Colonic mucosa (tissue), 4 donors: ENCODE measurements around the gene FLG. TPM values are rescaled to one million over a fixed set of nuclear protein-coding genes. Genes with fewer than 3 reads are reported as not detected.

ENCODE experiments used
- DNase-seq: peaks from one replicate; pipeline ENCODE4 v3.0.0-alpha.2; 2020
- H3K27ac ChIP-seq: fragments of 200-600 bp; one replicate; pipeline ENCODE4 v1.8.0; 2021
- H3K27me3 ChIP-seq: fragments of 200-600 bp; one replicate; pipeline ENCODE4 v1.8.0; 2021
- H3K36me3 ChIP-seq: fragments of 200-600 bp; one replicate; pipeline ENCODE4 v1.8.0; 2021
- H3K4me1 ChIP-seq: fragments of 200-600 bp; one replicate; pipeline ENCODE4 v1.8.0; 2021; ENCODE audit warnings: mild to moderate bottlenecking
- H3K4me3 ChIP-seq: fragments of 200-600 bp; one replicate; pipeline ENCODE4 v1.8.0; 2021
- H3K9ac ChIP-seq, 2 donors: one replicate each; pipeline ENCODE4 v1.7.0; 2013; ENCODE audit warnings: control low read depth in 2 of 2, low read depth in 2 of 2, low read length in 2 of 2
- H3K9me3 ChIP-seq: fragments of 200-600 bp; one replicate; pipeline ENCODE4 v1.8.0; 2021
- CTCF ChIP-seq: fragments of 200-600 bp; IDR thresholded peaks from one replicate; pipeline ENCODE4 v1.8.0; 2022; ENCODE audit warnings: antibody characterized with exemption, mild to moderate bottlenecking
- intact Hi-C: fragments of 100-400 bp; cut with DNase I; formaldehyde crosslinking; loops from one replicate; pipeline ENCODE4 v1.14.1; 2022
- total RNA-seq, 2 donors: library from RNA; stranded (reverse); fragmentation: NEBNext Ultra II Directional in 1 of 2; extraction: Animal tissue kit (Norgen Biotek cat#: 25700) in 1 of 2; gene quantifications; one replicate each; pipeline ENCODE4 v1.2.1, GENCODE V29; 2021
- donor health status: healthy.
- donor health status: DM: no; HTN: no; CAD: no.
- donor health status: DM: no; HTN: no; CAD: no.

Gene FLG
- total RNA-seq, 2 donors from 2014 or later: not detected

- no peak overlapping the region for H3K4me3 ChIP-seq
- H3K9ac ChIP-seq: no peak overlapping the region
- intact Hi-C loops: loop anchor here (10.0 kb wide), 1 partner anchor 295 kb away; no protein-coding TSS in a partner anchor
- TF ChIP-seq CTCF: no peak
- H3K9me3 ChIP-seq: no peaks in the 10 kb centered on the region
- H3K27me3 ChIP-seq: no peaks in the 10 kb centered on the region
- H3K4me1 ChIP-seq: no peaks in the 10 kb centered on the region
- H3K36me3 ChIP-seq: no peaks in the 10 kb centered on the region
- DNase-seq: no peak
- H3K27ac ChIP-seq: no peak overlapping the region
Measured at GRCh38 chr1:152349611-152350010, 24.6 kb upstream of the FLG start.

- Histone ChIP-seq H3K36me3 (no peaks in the 10 kb centered on the region), H3K27me3 (no peaks in the 10 kb centered on the region), H3K9ac (no peak overlapping the region), H3K27ac (no peak overlapping the region), H3K4me3 (no peak overlapping the region), H3K4me1 (no peaks in the 10 kb centered on the region), H3K9me3 (no peaks in the 10 kb centered on the region)
- no peak for DNase-seq
- intact Hi-C loops: loop anchor here (10.0 kb wide), 1 partner anchor 294 kb away; no protein-coding TSS in a partner anchor
- TF ChIP-seq CTCF: no peak
Measured at GRCh38 chr1:152348447-152348846, 23.4 kb upstream of the FLG start.

- Histone ChIP-seq H3K4me3 (no peak overlapping the region), H3K36me3 (no peaks in the 10 kb centered on the region), H3K9ac (no peak overlapping the region), H3K9me3 (no peaks in the 10 kb centered on the region), H3K27me3 (no peaks in the 10 kb centered on the region), H3K4me1 (no peaks in the 10 kb centered on the region), H3K27ac (no peak overlapping the region)
- peak; percentile 78 for TF ChIP-seq CTCF
- intact Hi-C loops: loop anchor here (10.0 kb wide), 1 partner anchor 292 kb away; no protein-coding TSS in a partner anchor
- DNase-seq: peak; percentile 53
Measured at GRCh38 chr1:152347116-152347728, 22.2 kb upstream of the FLG start.

GRCh38 chr1:152344438-152344837 lies 19.4 kb upstream of the FLG start:
- Histone ChIP-seq H3K4me1 (no peaks in the 10 kb centered on the region), H3K9ac (no peak overlapping the region), H3K9me3 (no peaks in the 10 kb centered on the region), H3K4me3 (no peak overlapping the region), H3K27me3 (no peaks in the 10 kb centered on the region), H3K36me3 (no peaks in the 10 kb centered on the region), H3K27ac (no peak overlapping the region)
- intact Hi-C loops: loop anchor here (10.0 kb wide), 1 partner anchor 290 kb away; no protein-coding TSS in a partner anchor
- no peak for TF ChIP-seq CTCF
- DNase-seq: no peak

- H3K4me3 ChIP-seq: no peak overlapping the region
- DNase-seq: no peak
- H3K9me3 ChIP-seq: no peaks in the 10 kb centered on the region
- no peak overlapping the region for H3K27ac ChIP-seq
- H3K9ac ChIP-seq: no peak overlapping the region
- intact Hi-C loops: loop anchor here (10.0 kb wide), 1 partner anchor 288 kb away; no protein-coding TSS in a partner anchor
- H3K36me3 ChIP-seq: no peaks in the 10 kb centered on the region
- no peaks in the 10 kb centered on the region for H3K4me1 ChIP-seq
- no peaks in the 10 kb centered on the region for H3K27me3 ChIP-seq
- TF ChIP-seq CTCF: no peak
Measured at GRCh38 chr1:152343006-152343405, 18.0 kb upstream of the FLG start.
